ELF-1 (cell line): ENCODE measurements around the gene OLFM1.
A peak's percentile ranks its signal among the peaks of the same experiment; 100 is the strongest.

Experiments used
- DNase-seq: peaks from one replicate; pipeline ENCODE4 v3.0.0-alpha.2; 2016; ENCODE audit warnings: low read depth, low spot score

OLFM1 gene

GRCh38 chr9:135087489-135087792 lies at the start of gene OLFM1:
Gene OLFM1, plus strand, starts transcription at chr9:135087668. Its CDS starts 322 bp downstream, at chr9:135087990.
- peak; percentile 79 for DNase-seq

- no peak for DNase-seq
Observed at GRCh38 chr9:135038331-135038730, 49.1 kb upstream of the OLFM1 start.

- DNase-seq = no peak
Observed at GRCh38 chr9:135038826-135039225, 48.6 kb upstream of the OLFM1 start.

GRCh38 chr9:135039266-135039870 lies 48.1 kb upstream of the OLFM1 start:
- no peak for DNase-seq

- DNase-seq = no peak
Observed at GRCh38 chr9:135039916-135040645, 47.4 kb upstream of the OLFM1 start.

GRCh38 chr9:135040892-135041291 lies 46.6 kb upstream of the OLFM1 start:
- no peak for DNase-seq

- DNase-seq = no peak
Observed at GRCh38 chr9:135043345-135043744, 44.1 kb upstream of the OLFM1 start.

GRCh38 chr9:135045264-135045927 lies 42.1 kb upstream of the OLFM1 start:
- no peak for DNase-seq

- no peak for DNase-seq
Observed at GRCh38 chr9:135045928-135046738, 41.3 kb upstream of the OLFM1 start.

GRCh38 chr9:135046739-135047350 lies 40.6 kb upstream of the OLFM1 start:
- DNase-seq = no peak

- DNase-seq = no peak
Observed at GRCh38 chr9:135047521-135047920, 39.9 kb upstream of the OLFM1 start.

GRCh38 chr9:135048046-135048757 lies 39.3 kb upstream of the OLFM1 start:
- no peak for DNase-seq

- DNase-seq = no peak
Observed at GRCh38 chr9:135048758-135049444, 38.6 kb upstream of the OLFM1 start.

GRCh38 chr9:135049460-135049859 lies 38.0 kb upstream of the OLFM1 start:
- DNase-seq = no peak

- DNase-seq = no peak
Observed at GRCh38 chr9:135050072-135050990, 37.1 kb upstream of the OLFM1 start.

- no peak for DNase-seq
Observed at GRCh38 chr9:135051316-135052038, 36.0 kb upstream of the OLFM1 start.

- DNase-seq = no peak
Observed at GRCh38 chr9:135053133-135053532, 34.3 kb upstream of the OLFM1 start.

GRCh38 chr9:135055181-135055580 lies 32.3 kb upstream of the OLFM1 start:
- no peak for DNase-seq

GRCh38 chr9:135056541-135056940 lies 30.9 kb upstream of the OLFM1 start:
- no peak for DNase-seq
